ENCODE results near the gene MEF2B.

The MEF2B gene

GRCh38 chr19:19203012-19203856 lies 33.2 kb upstream of the MEF2B start, which contains the start of gene NR2C2AP:
NR2C2AP (minus strand) TSS chr19:19203414; CDS start chr19:19203060, 354 bp downstream.
- POLR2A ChIA-PET = interaction anchor here (0.6 to 3.5 kb wide), 9 partner anchors 10 to 835 kb away, joined by 3 to 60 read pairs (median 4); partner anchors contain the start of genes BORCS8, MEF2B and RFXANK
- CTCF ChIA-PET = interaction anchor here (0.6 to 1.1 kb wide), 5 partner anchors 8 to 1618 kb away, joined by 3 to 6 read pairs (median 3); no protein-coding TSS in a partner anchor
- H3K27ac ChIP-seq (ENCODE audit: extremely low read depth, low read depth, low read length) = peak within 1 kb of the TSS; percentile 62
- TF ChIP-seq PATZ1 (tag by site-specific recombination; IDR thresholded peaks at IDR 0.05) = peak; percentile 41; the same call in 1 of the 2 replicates
- no peak for TF ChIP-seq BCL11A (tag by site-specific recombination; IDR thresholded peaks at IDR 0.05; ENCODE audit: low read depth)
- TF ChIP-seq ZNF404 (tag by site-specific recombination; IDR thresholded peaks at IDR 0.05) = no peak
- TF ChIP-seq ZNF548 (tag by site-specific recombination; IDR thresholded peaks at IDR 0.05) = no peak
- no peak for TF ChIP-seq ZNF121 (tag by site-specific recombination; IDR thresholded peaks at IDR 0.05)
- peak; percentile 49; the same call in 1 of the 2 replicates for TF ChIP-seq SP7 (tag by site-specific recombination; IDR thresholded peaks at IDR 0.05)
- no peak for TF ChIP-seq ZNF518A (tag by site-specific recombination; conservative IDR thresholded peaks at IDR 0.05; ENCODE audit: low read depth)
- no peak for TF ChIP-seq ZNF239 (tag by site-specific recombination; IDR thresholded peaks at IDR 0.05)
- peak; percentile 50; the same call in 1 of the 2 replicates for TF ChIP-seq ZNF2 (tag by site-specific recombination; IDR thresholded peaks at IDR 0.05)
- peak; percentile 55; the same call in 1 of the 2 replicates for TF ChIP-seq ZNF501 (tag by site-specific recombination; IDR thresholded peaks at IDR 0.05)
- peak; percentile 62 for TF ChIP-seq KLF9 (tag by site-specific recombination; IDR thresholded peaks at IDR 0.05; ENCODE audit: low read depth)
- TF ChIP-seq ZNF350 (tag by site-specific recombination; IDR thresholded peaks at IDR 0.05) = peak; percentile 92
- TF ChIP-seq SETDB1 (IDR thresholded peaks at IDR 0.05; ENCODE audit: insufficient read length, low read length) = peak; percentile 27
- TF ChIP-seq ZNF341 (tag by site-specific recombination; IDR thresholded peaks at IDR 0.05; ENCODE audit: low read depth) = peak; percentile 86
- no peak for TF ChIP-seq ZNF658 (tag by site-specific recombination; IDR thresholded peaks at IDR 0.05)
- no peak for TF ChIP-seq CTCF (tag by site-specific recombination; IDR thresholded peaks at IDR 0.05)
- TF ChIP-seq ZNF639 (tag by site-specific recombination; IDR thresholded peaks at IDR 0.05) = no peak
- no peak for TF ChIP-seq ZNF664 (tag by site-specific recombination; IDR thresholded peaks at IDR 0.05)
- peak; percentile 63 for TF ChIP-seq ZXDB (tag by site-specific recombination; IDR thresholded peaks at IDR 0.05)
- no peak for TF ChIP-seq ZNF266 (tag by site-specific recombination; IDR thresholded peaks at IDR 0.05; ENCODE audit: low read depth)
- peak; percentile 86 for TF ChIP-seq SP2 (tag by site-specific recombination; IDR thresholded peaks at IDR 0.05)
- TF ChIP-seq ZSCAN5A (tag by site-specific recombination; IDR thresholded peaks at IDR 0.05) = no peak
- 0 out of 2 replicates have a peak, but pooled peaks have one; percentile 29 for TF ChIP-seq ZNF561 (tag by site-specific recombination; IDR thresholded peaks at IDR 0.05; ENCODE audit: borderline replicate concordance)
- no peak for TF ChIP-seq ZNF292 (tag by site-specific recombination; IDR thresholded peaks at IDR 0.05; ENCODE audit: borderline replicate concordance, low read depth)
- TF ChIP-seq MEIS1 (CRISPR knock-in tag; IDR thresholded peaks at IDR 0.05; ENCODE audit: borderline replicate concordance) = no peak
- TF ChIP-seq ZNF544 (tag by site-specific recombination; IDR thresholded peaks at IDR 0.05) = no peak

More at GRCh38 chr19:19203012-19203856, 33.2 kb upstream of the MEF2B start, which contains the start of gene NR2C2AP:
- Histone ChIP-seq H3K4me3 (ENCODE audit: low read depth, low read length) (peak within 1 kb of the TSS; percentile 62), H3K9me3 (ENCODE audit: control insufficient read depth, insufficient read depth, low read depth, low read length) (no peaks in the 10 kb centered on the region), H3K4me1 (ENCODE audit: control insufficient read depth, insufficient read depth, low read length) (no peaks in the 10 kb centered on the region), H3K36me3 (ENCODE audit: control insufficient read depth in 2 of 2, insufficient read depth in 1 of 2, low read length in 2 of 2) (peaks cover 4 to 31% of the 10 kb centered on the region in 2 experiments; a peak in 2 of 3 replicates)

Data from HEK293 (cell line).